Spinal cord (tissue), 10 donors: Measurements from ENCODE around the gene TYRO3. TPM values are rescaled to one million over a fixed set of nuclear protein-coding genes. Genes with fewer than 3 reads are reported as not detected.
"Not testable (repeated sequence)": the region's sequence is repeated elsewhere in the genome, so short reads cannot be mapped to it uniquely, and the experiment has no call there.

Experiments used
- DNase-seq, 6 donors: peaks; one replicate each; pipeline versions ENCODE4 v3.0.0 to v3.0.0-alpha.2; 2013 to 2015; ENCODE audit warnings: low spot score in 6 of 6, low read depth in 4 of 6
- H3K27ac ChIP-seq: one replicate; pipeline ENCODE4 v1.5.1; 2013; ENCODE audit warnings: low read depth, low read length, control low read depth
- H3K27me3 ChIP-seq: one replicate; pipeline ENCODE4 v1.6.1; 2013; ENCODE audit warnings: low read length; ENCODE audit not compliant: control insufficient read depth, insufficient read depth
- H3K36me3 ChIP-seq: one replicate; pipeline ENCODE4 v1.6.1; 2013; ENCODE audit warnings: low read length; ENCODE audit not compliant: control insufficient read depth, insufficient read depth
- H3K4me1 ChIP-seq: one replicate; pipeline ENCODE4 v1.6.1; 2013; ENCODE audit warnings: low read length; ENCODE audit not compliant: control insufficient read depth, insufficient read depth
- H3K4me3 ChIP-seq: one replicate; pipeline ENCODE4 v1.5.1; 2013; ENCODE audit warnings: low read depth, low read length, control low read depth
- H3K9me3 ChIP-seq: one replicate; pipeline ENCODE4 v1.6.1; 2013; ENCODE audit warnings: low read length; ENCODE audit not compliant: control insufficient read depth, insufficient read depth
- whole genome bisulfite sequencing: methylation state at CpG from one replicate; pipeline ENCODE4 v1.1.5; 2013; ENCODE audit warnings: missing lambda C conversion rate; ENCODE audit not compliant: insufficient coverage; 5-methylcytosine and 5-hydroxymethylcytosine counted together
- polyA plus RNA-seq, 2 donors: library from polyadenylated mRNA; unstranded; fragments of 120-200 nt; gene quantifications; one replicate each; pipeline ENCODE4 v1.2.1, GENCODE V29; 2013; ENCODE audit not compliant: insufficient read length in 2 of 2
- total RNA-seq, 2 donors: library from RNA; depleted of rRNA in 1 of 2; stranded (reverse); fragments of 120-200 nt in 1 of 2; fragments of >200 nt in 1 of 2; gene quantifications; one replicate each; pipeline versions ENCODE4 v1.2.3 to v1.2.4, GENCODE V29; 2013 to 2014
- donor health status: healthy.

The TYRO3 gene
- total and polyA plus RNA-seq, 4 donors: 28.7 to 79.6 (median 52.6) TPM

DNA sequence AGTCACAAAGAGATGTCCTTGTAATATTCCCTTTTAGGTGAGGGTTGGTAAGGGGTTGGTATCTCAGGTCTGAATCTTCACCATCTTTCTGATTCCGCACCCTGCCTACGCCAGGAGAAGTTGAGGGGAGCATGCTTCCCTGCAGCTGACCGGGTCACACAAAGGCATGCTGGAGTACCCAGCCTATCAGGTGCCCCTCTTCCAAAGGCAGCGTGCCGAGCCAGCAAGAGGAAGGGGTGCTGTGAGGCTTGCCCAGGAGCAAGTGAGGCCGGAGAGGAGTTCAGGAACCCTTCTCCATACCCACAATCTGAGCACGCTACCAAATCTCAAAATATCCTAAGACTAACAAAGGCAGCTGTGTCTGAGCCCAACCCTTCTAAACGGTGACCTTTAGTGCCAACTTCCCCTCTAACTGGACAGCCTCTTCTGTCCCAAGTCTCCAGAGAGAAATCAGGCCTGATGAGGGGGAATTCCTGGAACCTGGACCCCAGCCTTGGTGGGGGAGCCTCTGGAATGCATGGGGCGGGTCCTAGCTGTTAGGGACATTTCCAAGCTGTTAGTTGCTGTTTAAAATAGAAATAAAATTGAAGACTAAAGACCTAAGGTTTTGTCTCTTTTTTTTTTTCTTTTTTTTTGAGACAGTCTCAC, 19.8 kb downstream of the TYRO3 start:
- no peak overlapping the region for H3K27ac ChIP-seq
- H3K9me3 ChIP-seq: no peaks in the 10 kb centered on the region
- peaks cover 12% of the 10 kb centered on the region for H3K4me1 ChIP-seq
- no peaks in the 10 kb centered on the region for H3K27me3 ChIP-seq
- H3K4me3 ChIP-seq: no peak overlapping the region
- 97% methylated on average over 6 of the region's 9 CpGs for WGBS
- DNase-seq: no peak
- peaks cover 34% of the 10 kb centered on the region for H3K36me3 ChIP-seq

DNA sequence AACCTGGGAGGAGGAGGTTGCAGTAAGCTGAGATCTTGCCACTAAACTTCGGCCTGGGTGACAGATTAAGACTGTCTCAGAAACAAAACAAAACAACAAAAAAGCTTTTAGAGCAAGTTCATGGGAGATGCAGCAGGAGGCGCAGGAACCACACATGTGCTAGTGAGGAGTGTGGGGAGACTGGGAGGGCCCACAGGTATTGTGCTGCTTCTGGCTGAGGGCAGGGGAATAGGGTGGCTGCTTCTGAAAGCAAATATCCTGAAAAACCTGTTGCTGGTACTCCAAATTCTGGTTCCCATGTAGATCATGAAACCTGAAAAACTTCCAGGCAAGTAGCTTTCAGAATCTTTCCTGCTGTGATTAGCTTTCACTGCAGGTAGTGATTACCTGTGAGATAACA, 22.1 kb downstream of the TYRO3 start:
- Histone ChIP-seq H3K4me1 (peaks cover 25% of the 10 kb centered on the region), H3K36me3 (peaks cover 23% of the 10 kb centered on the region), H3K27me3 (no peaks in the 10 kb centered on the region), H3K4me3 (no peak overlapping the region), H3K27ac (no peak overlapping the region), H3K9me3 (no peaks in the 10 kb centered on the region)
- 63% methylated on average over 1 of the region's 2 CpGs for WGBS
- DNase-seq: no peak

DNA sequence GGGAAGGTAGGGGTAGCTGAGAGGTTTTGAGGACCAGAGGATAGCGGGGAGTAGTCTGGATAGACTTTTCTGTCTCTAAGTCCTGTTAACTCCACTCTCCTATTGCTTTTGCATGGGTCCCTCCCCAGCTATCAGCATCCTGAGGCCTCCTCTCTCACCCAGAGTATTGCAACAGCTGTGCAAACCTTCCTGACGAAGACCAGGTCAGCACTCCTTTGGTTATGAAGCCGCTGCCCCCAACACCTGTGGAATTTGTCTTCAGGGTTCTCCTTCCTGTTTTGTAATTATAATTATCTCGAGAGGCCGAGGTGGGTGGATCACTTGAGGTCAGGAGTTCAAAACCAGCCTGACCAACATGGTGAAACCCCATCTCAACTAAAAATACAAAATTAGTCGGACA, 24.8 kb downstream of the TYRO3 start:
- H3K27ac ChIP-seq: no peak overlapping the region
- no peaks in the 10 kb centered on the region for H3K9me3 ChIP-seq
- peaks cover 5% of the 10 kb centered on the region for H3K36me3 ChIP-seq
- no CpG with 5 or more reads among the region's 6 CpGs for WGBS
- no peak overlapping the region for H3K4me3 ChIP-seq
- H3K4me1 ChIP-seq: peaks cover 16% of the 10 kb centered on the region
- H3K27me3 ChIP-seq: no peaks in the 10 kb centered on the region
- DNase-seq: no peak

DNA sequence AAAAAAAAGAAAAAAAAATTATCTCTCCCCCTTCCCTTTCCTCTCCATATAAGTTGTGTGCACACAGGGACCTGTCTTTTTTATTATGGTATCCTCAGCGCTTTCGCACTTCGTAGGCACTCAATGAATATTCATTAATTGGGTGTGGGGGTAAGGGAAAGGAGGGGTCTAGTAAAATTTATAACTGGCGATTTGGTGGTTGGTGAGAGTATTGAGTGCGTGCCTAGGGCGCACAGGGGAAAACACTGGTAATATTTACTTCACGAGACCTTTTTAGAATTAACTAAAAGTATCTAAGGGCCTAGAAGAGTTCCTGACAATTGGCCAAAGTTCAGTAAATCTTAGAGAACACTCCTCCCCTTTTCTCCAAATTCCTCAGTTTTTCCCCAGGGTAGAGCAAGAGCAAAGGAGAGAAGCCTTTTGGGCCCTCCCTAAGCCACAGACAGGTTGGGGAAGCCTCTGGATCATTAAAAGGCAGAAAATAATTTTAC, 25.7 kb downstream of the TYRO3 start:
- H3K4me3 ChIP-seq: peak overlapping the region; percentile 33
- H3K36me3 ChIP-seq: peaks cover 2% of the 10 kb centered on the region
- no peak for DNase-seq
- no CpG with 5 or more reads among the region's 7 CpGs for WGBS
- no peaks in the 10 kb centered on the region for H3K27me3 ChIP-seq
- H3K9me3 ChIP-seq: no peaks in the 10 kb centered on the region
- peak overlapping the region; percentile 73 for H3K27ac ChIP-seq
- peaks cover 13% of the 10 kb centered on the region for H3K4me1 ChIP-seq

DNA sequence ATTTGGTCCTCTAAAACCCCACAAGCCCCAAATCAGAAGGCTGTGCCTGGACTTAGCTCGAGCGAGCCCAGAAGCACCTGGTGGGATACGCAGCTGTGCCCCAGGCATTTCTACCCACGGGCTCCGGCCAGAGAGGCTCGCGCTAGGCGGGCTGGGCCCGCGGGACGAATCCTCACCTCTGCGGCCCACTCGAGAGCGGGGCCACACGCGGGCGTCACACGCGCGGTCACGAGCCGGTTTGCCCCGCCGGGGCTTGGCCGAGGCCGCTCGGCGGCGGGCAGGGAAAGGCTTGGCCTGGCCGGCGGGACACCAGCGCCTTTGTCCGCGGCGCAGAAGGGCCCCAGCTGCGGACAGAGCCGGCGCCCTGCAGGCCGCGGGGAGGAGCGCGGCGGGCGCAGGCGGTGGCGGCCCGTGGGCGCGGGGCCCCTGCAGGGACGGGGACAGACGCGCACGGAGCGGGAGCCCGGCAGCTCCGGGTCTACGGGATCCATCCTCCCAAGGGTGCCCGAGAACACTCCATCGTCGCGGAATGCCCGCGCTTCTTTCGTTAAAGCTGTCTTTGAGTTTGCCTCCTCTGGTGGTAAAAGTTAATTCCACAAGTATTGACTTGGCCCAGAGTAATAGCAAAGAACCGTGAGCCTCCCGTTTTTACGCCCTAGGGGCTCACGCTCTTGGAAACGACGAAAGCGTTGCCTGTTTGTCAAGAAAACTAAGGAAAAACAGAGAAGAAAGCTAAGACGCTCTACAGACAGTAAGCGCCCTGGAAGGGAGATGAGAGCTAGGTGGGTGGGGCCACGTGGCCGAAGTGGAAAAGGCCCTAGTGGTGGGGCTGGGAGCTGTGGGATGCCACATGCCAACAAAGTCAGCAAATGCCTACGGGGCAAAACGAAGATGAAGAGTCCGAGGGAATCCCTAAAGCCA, 26.4 kb downstream of the TYRO3 start:
- peak overlapping the region; percentile 79 for H3K27ac ChIP-seq
- H3K9me3 ChIP-seq: no peaks in the 10 kb centered on the region
- no peaks in the 10 kb centered on the region for H3K27me3 ChIP-seq
- no peaks in the 10 kb centered on the region for H3K36me3 ChIP-seq
- peaks cover 13% of the 10 kb centered on the region for H3K4me1 ChIP-seq
- peak overlapping the region; percentile 53 for H3K4me3 ChIP-seq
- 3% methylated on average over 73 of the region's 78 CpGs for WGBS
- DNase-seq: peak in 2 of 6 donors; percentile 62 to 73

DNA sequence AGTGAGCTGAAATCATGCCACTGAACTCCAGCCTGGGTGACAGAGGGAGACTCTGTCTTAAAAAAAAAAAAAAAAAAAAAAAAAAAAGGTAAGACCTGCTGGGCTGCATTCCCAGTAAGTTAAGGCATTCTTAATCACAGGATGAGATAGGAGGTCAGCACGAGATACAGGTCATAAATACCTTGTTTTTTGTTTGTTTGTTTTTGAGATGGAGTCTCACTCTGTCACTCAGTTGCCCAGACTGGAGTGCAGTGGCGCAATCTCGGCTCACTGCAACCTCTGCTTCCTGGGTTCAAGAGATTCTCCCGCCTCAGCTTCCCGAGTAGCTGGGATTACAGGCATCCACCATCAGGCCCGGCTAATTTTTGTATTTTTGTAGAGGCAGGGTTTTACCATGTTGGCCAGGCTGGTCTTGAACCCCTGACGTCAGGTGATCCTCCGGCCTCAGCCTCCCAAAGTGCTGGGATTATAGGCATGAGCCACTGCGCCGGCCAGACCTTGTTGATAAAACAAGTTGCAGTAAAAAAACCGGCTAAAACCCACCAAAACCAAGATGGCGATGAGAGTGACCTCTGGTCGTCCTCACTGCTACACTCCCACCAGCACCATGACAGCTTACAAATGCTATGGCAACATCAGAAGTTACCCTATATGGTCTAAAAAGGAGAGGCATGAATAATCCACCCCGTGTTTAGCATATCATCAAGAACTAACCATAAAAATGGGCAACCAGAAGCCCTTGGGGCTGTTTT, 27.7 kb downstream of the TYRO3 start:
- H3K9me3 ChIP-seq, H3K27me3 ChIP-seq, H3K36me3 ChIP-seq, DNase-seq, H3K4me3 ChIP-seq, H3K27ac ChIP-seq: not testable (repeated sequence)
- 89% methylated on average over 10 of the region's 14 CpGs for WGBS
- peaks cover 13% of the 10 kb centered on the region for H3K4me1 ChIP-seq

DNA sequence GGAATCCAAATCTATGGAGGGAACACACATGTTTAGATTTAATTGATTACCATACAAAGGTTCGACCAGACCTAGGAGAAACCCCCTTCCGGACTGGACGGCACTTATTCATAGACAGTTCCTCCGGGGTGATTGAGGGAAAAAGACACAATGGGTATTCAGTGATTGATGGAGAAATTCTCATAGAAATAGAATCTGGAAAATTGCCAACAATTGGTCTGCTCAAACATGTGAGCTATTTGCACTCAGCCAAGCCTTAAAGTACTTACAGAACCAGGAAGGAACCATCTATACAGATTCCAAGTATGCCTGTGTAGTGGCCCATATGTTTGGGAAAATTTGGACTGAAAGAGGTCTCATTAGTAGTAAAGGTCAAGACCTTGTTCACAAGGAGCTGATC, 30.0 kb downstream of the TYRO3 start:
- not testable (repeated sequence) for H3K27ac ChIP-seq, H3K36me3 ChIP-seq, H3K4me3 ChIP-seq, DNase-seq, H3K27me3 ChIP-seq, H3K9me3 ChIP-seq
- peaks cover 13% of the 10 kb centered on the region for H3K4me1 ChIP-seq
- WGBS: 51% methylated on average over 2 of the region's 4 CpGs

DNA sequence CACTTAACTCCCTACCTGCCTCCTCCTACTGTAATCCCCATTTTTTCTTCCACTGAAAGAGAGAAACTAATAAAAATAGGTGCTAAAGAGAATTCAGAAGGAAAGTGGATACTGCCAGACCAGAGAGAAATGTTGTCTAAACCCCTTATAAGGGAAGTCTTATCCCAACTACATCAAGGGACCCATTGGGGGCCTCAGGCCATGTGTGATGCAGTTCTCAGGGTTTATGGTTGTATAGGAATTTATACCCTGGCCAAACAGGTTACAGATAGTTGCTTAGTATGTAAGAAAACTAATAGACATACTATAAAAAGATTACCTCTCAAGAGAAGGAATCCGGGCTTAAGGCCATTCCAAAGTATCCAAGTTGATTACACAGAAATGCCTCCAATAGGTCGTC, 30.6 kb downstream of the TYRO3 start:
- WGBS: no CpG with 5 or more reads among the region's 2 CpGs
- peaks cover 13% of the 10 kb centered on the region for H3K4me1 ChIP-seq
- H3K9me3 ChIP-seq, H3K4me3 ChIP-seq, H3K36me3 ChIP-seq, H3K27ac ChIP-seq, DNase-seq, H3K27me3 ChIP-seq: not testable (repeated sequence)

DNA sequence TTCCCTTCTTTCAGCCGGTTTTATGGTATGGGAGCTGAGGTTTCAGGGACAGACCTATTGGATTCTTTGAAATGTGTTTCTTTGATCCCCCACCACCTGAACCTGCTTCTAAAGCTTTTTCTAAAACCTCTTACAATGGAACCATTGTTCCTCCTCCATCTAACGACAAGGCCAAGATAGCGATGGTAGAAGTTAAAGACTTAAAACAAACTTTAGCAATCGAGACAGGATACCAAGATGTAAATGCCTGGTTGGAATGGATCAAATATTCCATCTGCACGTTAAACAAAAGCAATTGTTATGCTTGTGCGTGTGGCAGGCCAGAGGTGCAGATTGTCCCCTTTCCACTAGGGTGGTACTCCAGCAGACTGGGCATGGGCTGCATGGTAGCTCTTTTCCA, 32.2 kb downstream of the TYRO3 start:
- not testable (repeated sequence) for DNase-seq, H3K9me3 ChIP-seq, H3K27ac ChIP-seq, H3K4me1 ChIP-seq, H3K27me3 ChIP-seq, H3K4me3 ChIP-seq, H3K36me3 ChIP-seq
- WGBS: 78% methylated on average over 4 of the region's 6 CpGs
